ENCODE measurements around the gene SLC7A4.

Gene SLC7A4

DNA sequence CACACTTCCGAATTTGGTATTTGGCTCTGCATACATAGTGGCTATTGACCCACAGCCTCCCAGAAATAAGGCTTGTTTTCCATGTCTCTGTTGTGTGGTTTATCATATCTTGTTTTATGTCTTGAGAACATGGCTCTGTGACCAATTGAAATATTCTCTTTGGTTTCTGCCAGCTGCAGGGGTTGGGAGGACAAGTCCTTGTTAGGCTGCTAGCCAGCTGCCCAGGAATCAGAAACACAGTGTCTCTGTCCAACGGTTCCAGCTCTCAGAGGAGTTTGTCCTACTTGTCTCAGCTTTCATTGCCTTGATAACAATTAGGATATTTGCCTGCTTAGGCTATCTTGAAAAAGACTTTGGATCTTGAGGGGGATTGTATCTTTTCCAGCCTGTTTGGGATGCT, 6.0 kb upstream of the SLC7A4 start:
- DNase-seq, result no peak

DNA sequence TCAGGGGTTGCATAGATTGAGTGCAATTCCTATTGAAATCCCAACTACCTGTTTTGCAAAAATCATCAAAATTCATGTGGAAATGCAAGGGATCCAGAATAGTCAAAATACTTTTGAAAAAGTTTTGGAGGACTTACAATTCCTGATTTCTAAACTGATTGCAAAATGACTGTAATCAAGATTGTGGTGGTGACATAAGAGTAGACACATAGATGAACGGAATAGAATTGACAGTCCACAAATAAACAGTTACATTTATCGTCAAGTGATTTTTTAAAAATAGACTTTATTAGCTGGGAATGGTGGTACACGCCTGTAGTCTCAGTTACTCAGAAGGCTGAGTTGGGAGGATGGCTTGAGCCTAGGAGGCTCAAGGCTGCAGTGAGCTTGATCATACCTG, 2.6 kb upstream of the SLC7A4 start:
- no peak for DNase-seq

DNA sequence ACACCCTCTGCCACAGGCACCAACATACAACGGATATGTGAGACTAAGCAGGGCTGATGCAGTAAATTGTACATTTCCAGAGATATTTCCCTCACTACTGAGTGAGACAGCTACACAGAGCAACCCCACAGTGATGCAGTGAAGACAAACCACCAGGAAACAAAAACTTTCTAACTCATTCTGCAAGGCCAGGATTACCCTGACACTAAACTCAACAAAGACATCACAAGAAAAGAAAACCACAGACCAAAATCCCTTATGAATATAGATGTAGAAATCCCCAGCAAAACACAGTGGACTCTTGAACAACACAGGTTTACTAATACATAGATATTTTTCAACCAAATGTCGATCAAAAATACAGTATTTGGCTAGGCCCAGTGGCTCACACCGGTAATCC, 1.5 kb upstream of the SLC7A4 start:
- no peak for DNase-seq

DNA sequence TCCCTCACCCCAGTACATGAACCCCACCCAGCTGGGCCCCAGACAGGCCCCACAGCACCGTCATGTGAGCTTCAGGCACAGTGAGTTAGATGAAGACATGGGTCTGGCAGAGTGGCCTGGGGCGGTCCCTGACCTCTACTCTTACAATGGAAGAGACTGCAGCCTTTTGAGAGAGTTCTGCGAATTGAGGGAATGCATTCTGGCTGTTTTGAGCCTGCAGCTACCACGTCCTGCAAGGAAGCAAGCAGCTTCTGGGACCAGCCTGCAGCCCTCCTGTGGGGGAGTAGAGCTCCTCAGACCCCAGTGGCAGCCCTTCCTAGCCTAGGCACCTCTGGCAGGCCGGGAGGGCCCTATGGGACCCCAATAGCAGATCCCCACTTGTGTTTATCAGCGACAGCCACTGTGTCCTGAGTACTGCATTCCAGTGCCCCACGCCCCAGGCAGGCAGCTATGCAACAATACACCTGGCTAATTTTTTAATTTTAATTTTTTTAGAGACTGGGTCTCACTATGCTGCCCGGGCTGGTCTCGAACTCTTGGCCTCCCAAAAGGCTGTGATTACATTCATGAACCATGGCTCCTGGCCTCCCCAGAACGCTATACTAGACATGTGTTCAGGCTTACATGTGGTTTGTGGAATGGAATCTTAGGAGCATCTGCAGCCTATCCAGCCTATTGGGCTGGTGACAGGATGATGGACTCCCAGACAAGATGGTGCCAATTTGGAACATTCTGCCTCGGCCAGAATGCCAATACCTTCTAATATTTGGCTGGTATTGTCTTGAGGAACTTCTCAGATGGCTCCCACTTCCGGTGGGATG, 717 bp upstream of the SLC7A4 start:
- DNase-seq, result no peak

DNA sequence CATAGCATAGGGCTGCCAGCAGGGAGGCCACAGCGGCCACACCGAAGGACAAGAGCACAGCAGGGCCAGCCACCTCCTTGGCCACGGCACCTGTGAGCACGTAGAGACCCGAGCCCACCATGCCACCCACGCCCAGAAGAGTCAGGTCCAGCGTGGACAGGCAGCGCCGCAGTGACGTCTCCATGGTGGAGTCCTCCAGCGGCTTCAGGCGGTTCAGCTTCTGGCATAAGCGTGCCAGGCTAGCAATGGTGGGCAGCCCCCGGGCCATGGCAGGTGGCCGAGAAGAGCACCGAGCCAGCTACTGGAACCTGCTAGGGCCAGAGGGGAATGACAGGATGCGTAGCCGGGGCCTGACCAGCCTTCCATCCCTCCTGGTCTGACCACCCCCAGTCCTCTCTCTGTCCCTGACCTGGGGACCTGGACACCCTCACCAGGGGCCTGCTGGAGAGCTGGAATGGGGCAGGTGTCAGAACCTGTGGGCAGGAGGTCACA, 770 bp downstream of the SLC7A4 start:
- no peak for DNase-seq

DNA sequence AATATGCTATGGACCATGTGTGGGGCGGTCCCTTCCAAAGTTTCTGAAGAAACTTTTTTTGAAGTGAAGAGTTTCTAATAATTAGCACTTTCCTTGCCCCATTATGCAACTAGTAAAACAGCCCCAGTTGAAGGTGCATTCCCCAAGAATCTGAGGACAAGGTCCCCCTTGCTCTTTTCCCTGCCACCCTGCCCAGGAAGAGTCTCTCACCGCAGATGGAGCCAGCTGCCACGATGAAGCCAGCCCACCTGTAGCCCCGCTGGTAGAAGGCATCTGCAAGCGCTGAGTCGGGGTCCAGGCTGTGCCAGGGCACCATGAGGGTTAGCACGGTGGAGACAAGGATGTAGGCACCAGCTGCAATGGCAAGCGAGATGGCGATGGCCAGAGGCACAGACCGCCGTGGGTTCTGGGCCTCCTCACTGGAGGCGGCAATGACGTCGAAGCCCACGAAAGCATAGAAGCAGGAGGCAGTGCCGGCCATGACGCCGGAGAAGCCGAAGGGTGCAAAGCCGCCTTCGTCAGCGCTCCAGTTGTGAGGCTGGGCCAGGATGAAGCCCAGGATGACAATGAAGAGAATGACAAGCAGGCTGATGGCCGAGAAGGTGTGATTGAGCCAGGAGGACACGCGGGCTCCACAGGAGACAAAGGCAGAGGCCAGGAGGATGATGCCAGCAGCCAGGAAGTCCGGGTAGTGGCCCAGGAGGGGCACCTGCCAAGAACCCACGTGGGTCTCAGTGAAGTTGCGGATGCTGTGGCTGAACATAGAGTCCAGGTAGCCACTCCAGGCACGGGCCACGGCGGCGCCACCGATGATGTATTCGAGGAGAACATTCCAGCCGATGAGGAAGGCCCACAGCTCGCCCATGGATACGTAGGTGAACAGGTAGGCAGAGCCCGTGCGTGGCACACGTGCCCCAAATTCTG, 1.5 kb downstream of the SLC7A4 start:
- no peak for DNase-seq

DNA sequence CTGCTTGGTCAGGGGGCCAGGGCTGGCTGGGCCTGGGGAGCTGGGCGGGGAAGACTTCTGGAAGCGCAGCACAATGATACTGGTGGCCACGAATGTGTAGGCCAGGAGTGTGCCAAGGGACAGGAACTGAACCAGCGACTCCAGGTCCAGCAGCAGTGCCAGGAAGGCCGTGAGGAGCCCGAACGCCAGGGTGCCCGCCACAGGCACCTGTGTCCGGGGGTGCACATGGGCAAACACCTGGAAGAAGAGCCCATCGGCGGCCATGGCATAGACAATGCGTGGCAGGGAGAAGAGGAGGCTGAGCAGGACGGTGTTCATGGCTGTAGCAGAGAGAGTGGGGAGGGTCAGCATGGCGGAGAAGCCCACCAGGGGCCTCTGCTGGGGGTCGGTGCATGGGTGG, 2.3 kb downstream of the SLC7A4 start:
- DNase-seq, result no peak

DNA sequence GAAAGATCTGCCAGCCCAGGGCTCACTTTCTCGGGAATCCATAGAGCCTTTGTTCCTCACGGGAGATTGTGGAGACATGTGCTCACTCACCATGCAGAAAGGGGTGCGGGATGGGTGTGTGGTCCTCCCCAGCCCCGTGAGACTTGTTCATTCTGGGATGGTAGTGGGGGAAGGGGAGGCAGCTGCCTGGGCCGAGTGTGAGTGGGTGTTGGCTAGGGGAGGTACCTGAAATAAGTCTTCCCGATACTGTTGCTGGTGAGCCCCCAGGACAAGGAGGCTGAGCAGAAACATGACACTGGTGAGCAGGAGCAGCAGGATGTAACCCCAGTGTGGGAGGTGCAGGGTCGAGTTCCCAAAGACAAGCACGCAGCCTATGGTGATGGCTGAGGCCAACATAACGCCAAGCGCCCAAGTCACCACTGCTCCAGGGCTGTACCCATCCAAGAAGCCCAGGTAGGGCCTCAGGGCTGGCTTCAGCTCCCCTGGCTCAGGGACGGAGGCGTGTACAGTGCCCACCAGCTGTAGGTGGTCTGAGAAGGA, 2.8 kb downstream of the SLC7A4 start:
- no peak for DNase-seq

DNA sequence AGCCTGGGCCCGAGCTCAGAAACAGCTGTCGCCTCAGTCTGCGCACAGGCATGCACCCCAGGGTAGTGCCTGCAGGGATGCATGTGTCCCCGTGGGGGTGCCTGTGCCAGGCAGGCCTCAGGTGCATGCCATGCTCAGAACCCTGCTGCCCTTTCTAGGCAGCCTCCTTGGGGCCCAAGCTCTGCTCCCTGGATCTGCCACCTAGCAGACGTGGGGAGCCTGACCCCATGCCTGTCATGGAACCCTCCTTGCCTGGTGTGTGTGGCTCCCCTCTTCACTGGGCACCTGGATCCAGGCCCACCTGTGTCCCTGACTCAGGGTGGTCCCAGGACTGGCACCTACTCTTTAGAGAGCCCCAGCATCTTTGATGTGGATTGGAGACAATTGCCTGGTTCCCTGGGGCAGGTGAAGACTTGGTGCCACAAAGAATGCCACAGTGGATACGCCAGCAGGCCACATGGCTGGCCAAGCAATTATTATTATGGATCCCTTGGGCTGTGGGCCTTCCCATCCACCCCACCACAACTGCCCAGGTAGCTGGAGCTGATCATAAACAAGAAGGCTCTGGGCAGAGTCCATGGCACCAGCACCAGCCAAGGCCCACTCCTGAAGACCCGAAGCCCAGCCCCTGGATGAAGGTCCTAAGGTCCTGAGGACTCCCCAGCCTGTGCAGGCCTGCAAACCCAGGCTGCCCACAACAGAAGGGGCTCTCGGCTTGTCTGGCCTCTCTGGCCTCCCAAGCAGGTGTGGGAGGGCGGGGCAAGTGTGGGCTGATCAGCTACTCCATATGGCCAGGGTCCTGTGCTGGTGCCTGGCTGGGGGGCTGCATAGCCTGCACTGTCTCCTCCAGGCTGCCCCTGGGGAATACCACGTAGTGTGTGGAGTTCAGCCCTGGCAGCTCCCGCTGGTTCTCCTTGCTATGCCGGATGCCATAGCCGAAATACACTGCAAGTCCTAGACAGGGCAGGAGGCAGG, 3.8 kb downstream of the SLC7A4 start:
- no peak for DNase-seq

DNA sequence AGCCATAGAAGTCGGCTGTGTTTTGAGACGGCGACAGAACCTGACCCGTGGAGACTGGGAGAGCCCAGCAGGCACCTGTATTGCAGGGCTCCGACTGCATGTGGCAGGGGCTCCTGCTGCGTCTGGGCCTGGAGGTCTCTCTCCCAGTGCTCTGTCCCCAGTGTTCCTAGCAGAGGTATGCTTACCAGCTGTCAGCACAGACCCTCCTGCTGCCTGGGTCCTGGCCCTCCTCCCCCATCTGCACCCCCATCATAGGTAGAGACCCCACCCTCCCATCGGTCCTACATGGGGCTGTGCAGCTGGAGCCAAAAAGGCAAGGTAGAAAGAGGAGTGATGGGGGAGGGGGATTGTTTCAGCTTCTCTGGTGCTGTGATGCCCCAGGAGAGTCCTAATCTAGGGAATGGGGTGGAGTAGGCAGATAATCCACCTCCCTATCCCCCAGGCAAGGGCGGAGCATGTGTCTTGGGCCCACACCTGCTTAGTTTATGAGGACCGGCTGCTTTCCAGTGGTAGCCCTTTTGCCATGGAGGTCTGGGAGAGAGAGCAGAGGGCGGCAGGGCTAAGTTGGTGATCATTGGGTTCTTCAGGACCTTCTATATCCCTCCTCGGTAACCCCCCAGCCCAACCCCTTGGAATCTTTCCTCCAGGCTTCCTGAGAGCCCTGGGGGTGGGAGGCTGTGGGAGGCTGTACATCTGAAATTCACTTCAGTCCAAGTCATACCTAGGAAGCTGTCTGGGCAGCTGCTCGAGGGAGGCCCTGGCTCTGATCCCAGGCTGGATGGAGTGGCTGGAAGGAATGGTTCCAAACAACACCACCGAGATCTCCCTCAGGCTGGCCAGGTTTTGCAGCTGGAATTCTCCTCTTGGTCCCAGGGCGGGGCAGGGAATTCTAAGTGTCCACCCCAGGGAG, 5.3 kb downstream of the SLC7A4 start:
- no peak for DNase-seq

DNA sequence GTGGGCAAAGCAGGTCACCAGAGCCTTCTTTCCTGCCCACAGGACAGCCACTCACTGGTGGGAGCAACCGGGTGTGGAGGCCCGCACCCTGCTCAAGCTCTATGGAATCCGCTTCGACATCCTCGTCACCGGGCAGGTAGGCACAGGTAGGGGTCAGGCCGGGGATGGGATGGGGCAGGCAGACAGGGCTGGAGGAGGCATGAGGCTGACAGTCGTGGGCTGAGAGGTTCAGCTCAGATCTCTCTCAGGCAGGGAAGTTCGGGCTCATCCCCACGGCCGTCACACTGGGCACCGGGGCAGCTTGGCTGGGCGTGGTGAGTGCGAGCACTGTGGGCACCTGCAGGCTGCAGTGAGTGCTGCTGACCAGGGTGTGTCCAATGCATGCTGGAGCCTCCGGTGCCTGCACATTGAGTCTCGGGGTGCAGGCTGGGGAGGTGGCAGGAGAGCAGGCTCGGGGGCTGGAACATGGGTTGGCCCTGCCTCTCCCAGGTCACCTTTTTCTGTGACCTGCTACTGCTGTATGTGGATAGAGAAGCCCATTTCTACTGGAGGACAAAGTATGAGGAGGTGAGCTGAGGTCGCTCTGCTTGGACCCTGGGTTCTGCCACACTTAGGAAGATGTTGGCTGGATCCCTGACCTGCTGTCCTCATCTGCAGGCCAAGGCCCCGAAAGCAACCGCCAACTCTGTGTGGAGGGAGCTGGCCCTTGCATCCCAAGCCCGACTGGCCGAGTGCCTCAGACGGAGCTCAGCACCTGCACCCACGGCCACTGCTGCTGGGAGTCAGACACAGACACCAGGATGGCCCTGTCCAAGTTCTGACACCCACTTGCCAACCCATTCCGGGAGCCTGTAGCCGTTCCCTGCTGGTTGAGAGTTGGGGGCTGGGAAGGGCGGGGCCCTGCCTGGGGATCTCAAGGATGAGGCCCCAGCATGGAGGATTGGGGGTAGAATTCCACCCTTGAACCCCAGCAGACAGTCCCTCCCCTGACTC, 6.3 kb downstream of the SLC7A4 start:
- DNase-seq, result no peak

DNA sequence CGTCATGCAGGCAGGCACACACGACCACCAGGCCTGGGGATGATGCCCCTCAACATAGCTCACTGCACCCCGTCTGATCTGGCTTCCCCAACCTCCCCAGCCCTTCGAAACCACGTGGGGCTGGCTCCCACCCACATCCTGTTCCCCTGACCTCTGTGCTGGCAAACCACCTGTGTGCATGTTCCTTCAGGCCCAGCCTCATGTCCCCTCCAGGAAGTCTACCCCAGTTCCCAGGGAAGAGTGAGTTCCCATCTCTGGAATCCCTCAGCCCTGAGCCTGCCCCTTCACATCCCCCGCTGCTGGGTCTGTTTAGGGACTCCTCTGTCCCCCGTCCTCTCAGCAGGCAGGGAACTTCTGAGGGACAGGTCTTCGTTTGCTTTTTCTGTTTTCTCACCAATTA, 7.1 kb downstream of the SLC7A4 start:
- DNase-seq, result peak; percentile 12

DNA sequence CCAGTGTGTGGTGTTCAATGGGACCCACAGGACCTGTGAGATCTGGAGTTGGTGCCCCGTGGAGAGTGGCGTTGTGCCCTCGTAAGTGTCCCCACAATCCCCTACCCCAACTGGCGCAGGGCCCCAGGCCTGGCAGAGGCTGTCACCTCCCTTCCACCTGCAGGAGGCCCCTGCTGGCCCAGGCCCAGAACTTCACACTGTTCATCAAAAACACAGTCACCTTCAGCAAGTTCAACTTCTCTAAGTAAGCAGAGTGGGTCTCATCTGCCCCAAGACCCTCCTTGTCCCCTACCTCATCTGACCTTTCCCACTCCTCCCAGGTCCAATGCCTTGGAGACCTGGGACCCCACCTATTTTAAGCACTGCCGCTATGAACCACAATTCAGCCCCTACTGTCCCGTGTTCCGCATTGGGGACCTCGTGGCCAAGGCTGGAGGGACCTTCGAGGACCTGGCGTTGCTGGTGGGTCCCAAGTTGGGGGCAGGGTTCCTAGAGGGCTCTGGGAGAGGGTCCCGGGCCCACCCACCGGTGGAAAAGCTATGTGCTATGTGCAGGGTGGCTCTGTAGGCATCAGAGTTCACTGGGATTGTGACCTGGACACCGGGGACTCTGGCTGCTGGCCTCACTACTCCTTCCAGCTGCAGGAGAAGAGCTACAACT, 9.3 kb downstream of the SLC7A4 start:
- no peak for DNase-seq

DNA sequence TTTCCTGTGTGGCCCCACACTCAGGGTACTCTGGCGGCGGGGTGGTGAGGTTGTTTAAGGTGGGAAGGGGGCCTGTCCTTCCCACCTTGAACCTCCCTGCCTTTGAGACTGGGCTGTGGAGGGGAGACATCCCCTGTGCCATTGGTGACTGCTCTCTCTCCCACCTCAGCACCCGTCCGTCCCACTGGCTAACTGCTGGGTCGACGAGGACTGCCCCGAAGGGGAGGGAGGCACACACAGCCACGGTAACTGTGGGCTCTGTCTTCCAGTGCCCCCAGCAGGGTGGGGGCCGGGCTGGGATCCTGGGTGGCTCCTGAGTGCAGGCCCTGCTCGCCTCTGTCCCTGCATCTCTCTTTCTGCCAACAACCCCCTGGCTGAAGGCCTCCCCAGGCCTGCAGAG, 9.9 kb downstream of the SLC7A4 start:
- no peak for DNase-seq

DNA sequence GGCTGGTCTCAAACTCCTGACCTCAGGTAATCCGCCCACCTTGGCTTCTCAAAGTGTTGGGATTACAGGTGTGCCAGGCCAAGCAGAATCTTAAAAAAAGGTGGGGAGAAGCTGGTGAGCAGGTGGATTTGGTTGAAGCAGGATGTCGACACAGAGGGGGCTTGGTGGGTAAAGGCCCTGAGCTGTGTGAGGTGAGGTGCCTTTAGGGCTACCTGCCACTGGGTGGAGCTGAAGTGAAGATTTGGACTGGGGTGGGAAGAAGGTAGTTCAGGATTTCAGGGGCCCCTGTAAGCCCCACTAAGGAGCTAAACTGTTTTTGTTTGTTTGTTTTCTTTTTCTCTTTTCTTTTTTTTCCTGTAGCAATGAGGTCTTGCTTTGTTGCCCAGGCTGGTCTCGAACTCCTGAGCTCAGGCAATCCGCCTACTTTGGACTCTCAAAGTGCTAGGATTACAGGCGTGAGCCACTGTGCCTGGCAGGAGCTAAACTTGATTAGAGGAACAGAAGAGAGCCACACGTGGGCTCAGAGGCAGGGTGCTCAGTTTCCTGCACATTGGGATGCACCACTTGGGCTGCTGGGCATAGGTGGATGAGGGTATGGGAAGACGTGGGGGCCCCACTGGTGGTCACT, 11.4 kb downstream of the SLC7A4 start:
- DNase-seq, result peak; percentile 21

DNA sequence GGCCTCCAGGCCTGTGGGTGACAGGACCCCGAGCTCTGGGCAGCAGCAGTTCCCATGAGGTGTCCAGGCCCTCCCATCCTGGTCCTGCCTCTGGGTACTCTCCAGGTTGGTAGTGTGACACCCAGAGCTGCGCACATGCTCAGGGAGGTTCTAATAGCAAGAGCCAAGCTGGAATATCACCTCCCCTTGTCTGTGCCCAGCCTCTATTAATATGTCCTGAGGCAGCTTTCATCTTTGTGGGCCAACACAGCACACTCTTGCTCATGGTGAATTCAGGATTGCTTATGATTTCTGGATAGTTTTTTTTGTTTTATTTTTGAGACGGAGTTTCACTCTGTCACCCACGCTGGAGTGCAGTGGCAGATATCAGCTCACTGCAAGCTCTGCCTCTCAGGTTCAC, 14.0 kb downstream of the SLC7A4 start:
- no peak for DNase-seq

DNA sequence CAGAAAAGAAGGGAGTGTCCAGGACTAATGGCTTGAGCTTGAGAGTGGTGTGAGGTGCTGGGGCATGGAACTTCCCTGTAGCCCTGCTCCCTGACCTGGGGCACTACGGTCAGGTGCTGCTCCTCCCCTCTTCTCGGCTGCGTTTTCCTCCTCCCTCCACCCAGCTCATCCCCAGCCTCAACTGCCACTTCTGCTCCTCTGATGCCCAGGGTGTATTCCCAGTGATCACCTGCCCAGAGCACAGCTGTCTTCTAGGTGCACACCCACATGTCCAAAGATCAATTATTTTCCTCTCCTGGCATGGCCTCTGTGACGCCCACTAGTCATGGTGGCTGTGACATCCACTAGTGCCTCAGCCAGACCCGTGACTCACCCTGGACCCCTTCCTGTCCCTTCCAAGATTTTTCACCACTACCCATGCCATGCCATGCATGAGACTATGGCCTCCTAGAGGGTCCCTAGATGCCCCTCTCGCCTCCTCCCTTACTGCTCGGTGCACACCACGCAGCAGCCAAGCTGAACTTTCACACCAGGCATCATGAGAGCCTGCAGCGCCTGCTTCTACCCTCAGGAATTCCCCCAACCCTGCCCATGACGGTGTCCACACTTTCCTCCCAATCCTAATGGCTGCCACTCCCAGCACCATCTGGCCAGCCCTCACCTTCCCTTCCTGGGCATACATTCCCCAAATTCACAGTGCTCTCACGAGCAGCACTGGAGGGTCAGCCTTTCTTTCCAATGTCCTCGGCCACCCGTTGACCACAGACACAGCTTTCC, 15.5 kb downstream of the SLC7A4 start:
- DNase-seq, result no peak

DNA sequence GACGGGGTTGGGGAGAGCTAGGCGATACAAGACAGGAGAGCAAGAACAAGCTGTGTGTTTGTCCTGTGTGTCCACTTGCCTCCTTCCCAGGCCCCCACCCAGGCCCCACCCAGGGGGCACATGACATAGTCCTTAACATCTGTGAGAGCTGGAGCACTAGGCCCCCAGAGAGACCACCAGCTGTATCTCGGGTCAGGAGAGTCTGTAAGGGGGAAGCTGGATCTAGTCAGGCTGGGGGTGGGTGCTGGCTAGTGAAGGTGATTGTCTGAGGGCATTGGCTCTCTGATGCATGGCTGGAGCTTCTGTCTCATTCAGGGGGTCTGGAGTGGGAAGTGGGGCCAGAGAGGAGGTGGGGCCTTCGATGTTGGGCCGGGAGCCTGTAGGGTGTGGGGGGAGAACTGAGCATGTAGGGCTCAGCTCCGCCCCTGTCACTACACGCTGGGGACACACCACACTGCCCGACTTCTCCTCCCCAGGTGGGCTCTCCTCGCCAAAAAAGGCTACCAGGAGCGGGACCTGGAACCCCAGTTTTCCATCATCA, 16.8 kb downstream of the SLC7A4 start:
- no peak for DNase-seq
